A549 treated with CpdA at 1 μM for 4 hours (cell line): ENCODE measurements around the gene CCL27. TPM values are rescaled to one million over a fixed set of nuclear protein-coding genes. Genes with fewer than 3 reads are reported as not detected.

Source experiments
- total RNA-seq: library from RNA; stranded (reverse); fragments of 200-300 nt; extraction: Qiagen RNA extraction; gene quantifications from 5 replicates; pipeline ENCODE4 v1.2.3, GENCODE V29; 2022; ENCODE audit warnings: low read depth

Gene CCL27
- 0.23 to 0.66 TPM (median 0.32 TPM) in 3 of 5 replicates, not detected in the others for total RNA-seq

GRCh38 chr9:34662526-34663302 lies at the start of gene CCL27:
Gene CCL27 (minus strand): TSS chr9:34662657. CDS start chr9:34662633, 24 bp downstream.

GRCh38 chr9:34710023-34710422 lies 47.6 kb upstream of the CCL27 start, which contains the start of gene CCL21:
Gene CCL21 (minus strand): TSS chr9:34710136. CDS start chr9:34710066, 70 bp downstream.

GRCh38 chr9:34690983-34691935 lies 28.8 kb upstream of the CCL27 start, which contains the start of gene CCL19:
Gene CCL19 (minus strand): TSS chr9:34691276. CDS start chr9:34691139, 137 bp downstream.

DNA sequence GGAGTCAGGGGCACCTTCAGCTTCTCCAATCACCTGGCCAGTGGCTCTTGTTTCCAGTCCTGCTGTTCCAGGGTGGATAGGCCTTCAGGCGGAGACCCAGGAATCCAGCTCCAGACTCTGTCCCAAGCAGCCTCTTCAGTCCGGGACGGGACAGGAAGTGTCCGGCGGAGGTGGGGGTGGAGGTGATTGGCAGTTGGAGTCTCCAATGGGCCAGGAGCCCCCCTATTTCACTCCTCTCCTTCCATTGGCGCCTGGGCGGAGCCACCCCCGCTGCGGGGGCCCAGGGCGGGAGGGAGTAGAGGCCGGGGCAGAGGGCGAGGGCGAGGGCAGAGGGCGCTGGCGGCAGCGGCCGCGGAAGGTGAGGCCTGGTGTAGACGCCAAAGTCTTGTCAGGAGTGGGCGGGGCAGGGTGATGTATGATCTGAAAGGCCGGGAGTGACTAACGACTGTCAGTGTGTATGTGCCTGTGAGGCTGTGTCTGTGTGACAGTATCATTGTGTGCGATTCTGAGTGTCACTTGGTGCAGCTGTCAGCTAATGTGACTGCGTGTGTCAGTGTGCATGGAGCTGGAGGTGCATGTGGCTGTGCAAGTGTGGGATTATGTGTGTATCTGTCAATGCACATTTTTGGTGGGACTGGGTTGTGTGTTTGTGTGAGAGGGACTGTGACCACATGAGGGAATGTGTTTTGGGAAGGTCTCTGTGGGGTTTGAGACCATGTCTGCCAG lies 10.4 kb downstream of the CCL27 start, which contains the start of gene IL11RA:
IL11RA (plus strand) TSS at position 310 of the 726 bp plus-strand sequence. CDS start 3,033 bp downstream, outside the sequence.

GRCh38 chr9:34646211-34647083 lies 16.0 kb downstream of the CCL27 start, which contains the start of gene GALT:
Gene GALT (plus strand): TSS chr9:34646675. CDS start chr9:34646705, 30 bp downstream.

GRCh38 chr9:34637356-34638137 lies 24.9 kb downstream of the CCL27 start, which contains the start of gene SIGMAR1:
Gene SIGMAR1 (minus strand): TSS chr9:34637787. CDS start chr9:34637697, 90 bp downstream.

GRCh38 chr9:34628656-34629490 lies 33.6 kb downstream of the CCL27 start, which contains the start of gene ARID3C:
Gene ARID3C (minus strand): TSS chr9:34629066. CDS start chr9:34628014, 1,052 bp downstream.

GRCh38 chr9:34620061-34620994 lies 42.1 kb downstream of the CCL27 start, which contains the start of gene DCTN3:
Gene DCTN3 (minus strand): TSS chr9:34620495. CDS start chr9:34620464, 31 bp downstream.

Other genes with a start within 250 kb of the CCL27 start
- 14.0 to 18.1 TPM (median 15.7 TPM) in 5 replicates for gene FAM219A, start 204.1 kb downstream of the CCL27 start, total RNA-seq
- gene DNAI1, start 203.9 kb downstream of the CCL27 start, total RNA-seq: 0.07 to 0.37 TPM (median 0.09 TPM) in 4 of 5 replicates, not detected in the other
- gene ENHO, start 139.7 kb downstream of the CCL27 start, total RNA-seq: 1.3 to 2.3 TPM (median 2.0 TPM) in 5 replicates
- 0.08 to 0.19 TPM (median 0.10 TPM) in 5 replicates for gene CNTFR, start 72.9 kb downstream of the CCL27 start, total RNA-seq
- gene RPP25L, start 50.6 kb downstream of the CCL27 start, total RNA-seq: 39.7 to 50.3 TPM (median 43.1 TPM) in 5 replicates
- gene DCTN3, start 42.2 kb downstream of the CCL27 start, total RNA-seq: 103 to 115 TPM (median 112 TPM) in 5 replicates
- 0.15 to 0.33 TPM (median 0.23 TPM) in 4 of 5 replicates, not detected in the other for gene ARID3C, start 33.6 kb downstream of the CCL27 start, total RNA-seq
- gene SIGMAR1, start 24.9 kb downstream of the CCL27 start, total RNA-seq: 146 to 204 TPM (median 198 TPM) in 5 replicates
- gene GALT, start 16.0 kb downstream of the CCL27 start, total RNA-seq: 15.3 to 21.3 TPM (median 18.6 TPM) in 5 replicates
- 5.0 to 6.7 TPM (median 5.6 TPM) in 5 replicates for gene IL11RA, start 10.5 kb downstream of the CCL27 start, total RNA-seq
- gene CCL19, start 28.6 kb upstream of the CCL27 start, total RNA-seq: not detected in 5 replicates
- not detected in 5 replicates for gene CCL21, start 47.5 kb upstream of the CCL27 start, total RNA-seq